H1 (cell line): Measurements from ENCODE around the gene CTPS2.

Experiments used
- CTCF ChIP-seq, 3 experiments: IDR thresholded peaks; 1 replicate in 2 of 3; 2 replicates in 1 of 3; pipeline versions ENCODE4 v1.5.1 to v1.6.1; 2011; ENCODE audit warnings: low read length in 3 of 3, mild to moderate bottlenecking in 3 of 3, inconsistent platforms in 2 of 3, low read depth in 1 of 3, moderate library complexity in 1 of 3; ENCODE audit not compliant: insufficient read depth in 1 of 3; ENCODE audit errors: control extremely low read depth in 1 of 3
- EZH2 ChIP-seq: fragments of 200-600 bp; sonication (generic); IDR thresholded peaks from 2 replicates; pipeline ENCODE4 v1.7.1; 2012; ENCODE audit warnings: low read depth, mild to moderate bottlenecking, moderate library complexity, low read length, inconsistent platforms; ENCODE audit not compliant: severe bottlenecking
- JUN ChIP-seq: IDR thresholded peaks from 2 replicates; pipeline ENCODE4 v1.6.1; 2011; ENCODE audit warnings: low read depth, mild to moderate bottlenecking, improper control_type of control experiment, low read length
- JUND ChIP-seq: IDR thresholded peaks from 2 replicates; pipeline ENCODE4 v1.6.1; 2011; ENCODE audit warnings: mild to moderate bottlenecking, improper control_type of control experiment, low read length
- POLR2A ChIP-seq, 2 experiments: IDR thresholded peaks; 1 replicate in 1 of 2; 2 replicates in 1 of 2; pipeline ENCODE4 v1.6.1; 2011; ENCODE audit warnings: low read depth in 2 of 2, low read length in 2 of 2, mild to moderate bottlenecking in 2 of 2; ENCODE audit errors: control extremely low read depth in 1 of 2

GRCh38 chrX:16687514-16687913, 25.0 kb downstream of the CTPS2 start:
- TF ChIP-seq JUND (no peak), EZH2 (no peak), CTCF (IDR thresholded peaks at IDR 0.05; ENCODE audit: control extremely low read depth in 1 of 3, insufficient read depth in 1 of 3, low read depth in 1 of 3, low read length in 3 of 3) (no peak), POLR2A (IDR thresholded peaks at IDR 0.05; ENCODE audit: control extremely low read depth in 1 of 2, low read depth in 2 of 2, low read length in 2 of 2) (no peak), JUN (no peak)
